ENCODE results near the gene OR51D1. TPM values are rescaled to one million over a fixed set of nuclear protein-coding genes. Genes with fewer than 3 reads are reported as not detected.

Gene OR51D1
- total RNA-seq, 1 experiment from 2014 or later, result not detected

DNA sequence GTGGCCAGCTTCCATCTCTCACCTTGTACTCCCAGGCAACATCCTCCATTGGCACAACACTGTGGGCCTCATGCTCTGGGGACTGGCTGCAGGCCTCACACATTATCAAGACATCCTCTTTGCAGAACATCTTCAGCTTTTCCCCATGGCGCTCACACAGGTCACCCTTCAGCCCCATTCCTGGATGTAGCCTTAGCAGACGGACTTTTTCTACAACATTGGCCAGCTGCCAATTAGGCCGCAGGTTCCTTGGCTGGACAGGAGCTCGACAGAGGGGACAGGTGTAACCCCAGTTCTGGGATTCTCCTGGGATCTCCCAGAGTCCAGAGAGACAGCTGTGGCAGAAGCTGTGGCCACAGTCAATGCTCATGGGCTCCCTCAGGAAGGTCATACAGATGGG lies 32.2 kb upstream of the OR51D1 start:
- H2BK12ac ChIP-seq (ENCODE audit: insufficient read length, low read depth, low read length), result no peak overlapping the region
- Mint-ChIP-seq H3K27me3 (ENCODE audit: low read depth) (peaks cover 7% of the 10 kb centered on the region), H3K36me3 (ENCODE audit: insufficient read depth in 1 of 3, low read depth in 3 of 3) (peaks cover 4 to 17% (median 16%) of the 10 kb centered on the region in 3 experiments; a peak in 6 of 7 replicates), H3K27ac (no peak overlapping the region; a peak in 1 of 7 replicates), H3K9me3 (no peaks in the 10 kb centered on the region), H3K4me1 (peaks cover 7 to 9% of the 10 kb centered on the region in 2 experiments), H3K4me3 (no peak overlapping the region)
- H2BK20ac ChIP-seq (ENCODE audit: low read depth, low read length, poor library complexity, severe bottlenecking), result no peak overlapping the region
- H3K23ac ChIP-seq (ENCODE audit: insufficient read length, low read depth, low read length), result no peak overlapping the region
- no peak overlapping the region for H4K5ac ChIP-seq (ENCODE audit: insufficient read length, low read depth, low read length)
- H3K23me2 ChIP-seq (ENCODE audit: insufficient read length, low read depth, low read length, poor library complexity, severe bottlenecking), result no peaks in the 10 kb centered on the region
- H2BK15ac ChIP-seq (ENCODE audit: low read depth, low read length), result no peak overlapping the region
- H3K4me2 ChIP-seq (ENCODE audit: insufficient read depth, insufficient read length, low read length), result no peak overlapping the region
- no peaks in the 10 kb centered on the region for H3K4me1 ChIP-seq (ENCODE audit: insufficient read depth, low read length)
- TF ChIP-seq, protein P1, sequence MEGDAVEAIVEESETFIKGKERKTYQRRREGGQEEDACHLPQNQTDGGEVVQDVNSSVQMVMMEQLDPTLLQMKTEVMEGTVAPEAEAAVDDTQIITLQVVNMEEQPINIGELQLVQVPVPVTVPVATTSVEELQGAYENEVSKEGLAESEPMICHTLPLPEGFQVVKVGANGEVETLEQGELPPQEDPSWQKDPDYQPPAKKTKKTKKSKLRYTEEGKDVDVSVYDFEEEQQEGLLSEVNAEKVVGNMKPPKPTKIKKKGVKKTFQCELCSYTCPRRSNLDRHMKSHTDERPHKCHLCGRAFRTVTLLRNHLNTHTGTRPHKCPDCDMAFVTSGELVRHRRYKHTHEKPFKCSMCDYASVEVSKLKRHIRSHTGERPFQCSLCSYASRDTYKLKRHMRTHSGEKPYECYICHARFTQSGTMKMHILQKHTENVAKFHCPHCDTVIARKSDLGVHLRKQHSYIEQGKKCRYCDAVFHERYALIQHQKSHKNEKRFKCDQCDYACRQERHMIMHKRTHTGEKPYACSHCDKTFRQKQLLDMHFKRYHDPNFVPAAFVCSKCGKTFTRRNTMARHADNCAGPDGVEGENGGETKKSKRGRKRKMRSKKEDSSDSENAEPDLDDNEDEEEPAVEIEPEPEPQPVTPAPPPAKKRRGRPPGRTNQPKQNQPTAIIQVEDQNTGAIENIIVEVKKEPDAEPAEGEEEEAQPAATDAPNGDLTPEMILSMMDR (conservative IDR thresholded peaks at IDR 0.05), result no peak
- no peak overlapping the region for H2BK5ac ChIP-seq (ENCODE audit: insufficient read length, low read length)
- no peak overlapping the region for H2AK5ac ChIP-seq (ENCODE audit: insufficient read length, low read length)
- H2AFZ ChIP-seq (ENCODE audit: low read length), result no peak overlapping the region
- H4K8ac ChIP-seq (replicated peaks; ENCODE audit: insufficient read length, low read depth, low read length), result no peak overlapping the region
- H3T11ph ChIP-seq (ENCODE audit: low read length), result no peak overlapping the region
- H3K79me1 ChIP-seq (ENCODE audit: insufficient read depth, low read depth, low read length, poor library complexity, severe bottlenecking), result no peaks in the 10 kb centered on the region
- no peaks in the 10 kb centered on the region for H3K79me2 ChIP-seq (ENCODE audit: insufficient read depth, low read length)
- H3K4ac ChIP-seq (ENCODE audit: low read depth, low read length), result no peak overlapping the region
- no peak overlapping the region for H2BK120ac ChIP-seq (ENCODE audit: low read depth, low read length, poor library complexity, severe bottlenecking)
- no peaks in the 10 kb centered on the region for H3K27me3 ChIP-seq (ENCODE audit: insufficient read depth, low read length)
- H3K14ac ChIP-seq (ENCODE audit: insufficient read depth, low read length), result no peak overlapping the region
- H3K18ac ChIP-seq (ENCODE audit: insufficient read length, low read depth, low read length), result no peak overlapping the region
- H4K20me1 ChIP-seq (ENCODE audit: control insufficient read depth, insufficient read depth, insufficient read length), result no peaks in the 10 kb centered on the region
- no peak overlapping the region for H3K9ac ChIP-seq (ENCODE audit: extremely low read depth, insufficient read length, low read length)
- no peak overlapping the region for H3K56ac ChIP-seq (ENCODE audit: insufficient read length, low read depth, low read length)
- no peak for DNase-seq
- no peak overlapping the region for H3K27ac ChIP-seq (ENCODE audit: insufficient read length, low read depth, low read length)
- no CpG with 5 or more reads among the region's 4 CpGs for WGBS (ENCODE audit: extremely low coverage, insufficient read length, low lambda C conversion rate)
- H3K9me3 ChIP-seq (ENCODE audit: control insufficient read depth, low read depth, low read length), result no peaks in the 10 kb centered on the region
- no peak overlapping the region for H4K91ac ChIP-seq (ENCODE audit: insufficient read length, low read depth, low read length)
